ENCODE data around the gene BSG.

DNA sequence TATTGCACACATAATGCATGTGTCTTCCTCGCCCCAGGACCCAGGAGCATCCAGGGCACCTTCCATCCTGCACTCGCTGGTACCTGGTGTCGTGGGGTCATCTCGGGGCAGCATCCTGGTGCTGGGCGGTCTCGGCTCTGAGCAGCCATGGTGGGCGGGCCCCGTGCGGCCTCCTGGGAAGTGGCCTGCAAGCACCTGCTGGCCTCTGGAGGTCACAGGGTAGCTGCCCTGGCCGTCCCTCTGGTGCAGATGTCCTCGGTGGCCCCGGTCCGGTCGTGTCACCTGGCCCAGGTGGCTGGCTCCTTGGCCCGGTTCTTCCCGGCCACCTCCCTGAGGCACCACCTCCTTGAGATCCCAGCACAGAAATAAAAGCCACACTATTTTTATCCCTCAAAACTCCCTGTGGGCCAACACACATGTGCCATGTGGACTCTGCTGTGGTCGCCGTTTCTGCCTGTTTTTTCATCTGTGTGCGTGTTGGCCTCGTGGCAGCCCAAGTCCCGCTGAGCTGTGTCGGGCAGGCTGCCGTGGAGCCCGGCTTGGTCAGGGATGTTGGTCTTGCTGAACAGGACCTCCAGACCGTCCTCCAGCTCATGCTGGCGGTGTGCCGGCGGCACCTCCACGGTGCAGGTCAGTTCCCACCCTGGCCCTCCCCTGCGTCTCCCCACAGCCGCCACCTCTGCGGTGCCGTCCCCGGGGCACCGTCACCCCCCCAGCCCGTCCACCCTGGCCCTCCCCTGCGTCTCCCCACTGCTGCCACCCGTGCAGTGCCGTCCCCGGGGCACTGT is 33.6 kb upstream of the BSG start:
- TF ChIP-seq POLR2A (IDR thresholded peaks at IDR 0.05; ENCODE audit: low read depth, low read length) (no peak), TAF1 (IDR thresholded peaks at IDR 0.05; ENCODE audit: borderline replicate concordance, low read depth, low read length) (no peak)
